Hepatocyte (in vitro differentiated cells): ENCODE measurements around the gene RETSAT. TPM values are rescaled to one million over a fixed set of nuclear protein-coding genes. Genes with fewer than 3 reads are reported as not detected.
"Not testable (repeated sequence)": the region's sequence is repeated elsewhere in the genome, so short reads cannot be mapped to it uniquely, and the experiment has no call there.

ENCODE experiments used
- DNase-seq: peaks from one replicate; pipeline ENCODE4 v3.0.0-alpha.2; 2016; ENCODE audit warnings: low spot score
- H2AFZ ChIP-seq: fragments of 200-600 bp; sonication (generic); 2 replicates; pipeline ENCODE4 v1.6.0; 2016; ENCODE audit warnings: antibody characterized with exemption, mild to moderate bottlenecking
- H3K27ac ChIP-seq: fragments of 200-600 bp; sonication (generic); 2 replicates; pipeline ENCODE4 v1.5.1; 2016; ENCODE audit warnings: mild to moderate bottlenecking
- H3K27me3 ChIP-seq: fragments of 200-600 bp; sonication (generic); 2 replicates; pipeline ENCODE4 v1.6.1; 2016
- H3K36me3 ChIP-seq: fragments of 200-600 bp; sonication (generic); replicated peaks from 2 replicates; pipeline ENCODE4 v1.5.1; 2016; ENCODE audit warnings: low read depth; ENCODE audit not compliant: insufficient read depth
- H3K4me1 ChIP-seq: fragments of 200-600 bp; sonication (generic); 2 replicates; pipeline ENCODE4 v1.5.1; 2016; ENCODE audit warnings: mild to moderate bottlenecking, moderate library complexity; ENCODE audit not compliant: insufficient read depth
- H3K4me2 ChIP-seq: fragments of 200-600 bp; sonication (generic); 2 replicates; pipeline ENCODE4 v1.6.0; 2016
- H3K4me3 ChIP-seq: fragments of 200-600 bp; sonication (generic); 2 replicates; pipeline ENCODE4 v1.5.1; 2016; ENCODE audit warnings: mild to moderate bottlenecking
- H3K79me2 ChIP-seq: fragments of 200-600 bp; sonication (generic); 2 replicates; pipeline ENCODE4 v1.6.0; 2017; ENCODE audit warnings: mild to moderate bottlenecking
- H3K9me2 ChIP-seq: fragments of 200-600 bp; sonication (generic); replicated peaks from 2 replicates; pipeline ENCODE4 v1.6.0; 2017; ENCODE audit warnings: mild to moderate bottlenecking; ENCODE audit not compliant: insufficient read depth
- H3K9me3 ChIP-seq: fragments of 200-600 bp; sonication (generic); 2 replicates; pipeline ENCODE4 v1.5.1; 2016; ENCODE audit warnings: low read depth, mild to moderate bottlenecking
- H4K20me1 ChIP-seq: fragments of 200-600 bp; sonication (generic); 2 replicates; pipeline ENCODE4 v1.6.0; 2016; ENCODE audit warnings: mild to moderate bottlenecking; ENCODE audit not compliant: insufficient read depth, poor library complexity, severe bottlenecking
- EZH2 ChIP-seq: fragments of 200-600 bp; sonication (generic); IDR thresholded peaks from 2 replicates; pipeline ENCODE4 v1.6.1; 2016; ENCODE audit warnings: antibody characterized with exemption, mild to moderate bottlenecking, borderline replicate concordance
- EZH2phosphoT487 ChIP-seq: fragments of 200-600 bp; sonication (generic); IDR thresholded peaks from one replicate; pipeline ENCODE4 v1.6.1; 2018; ENCODE audit warnings: antibody characterized with exemption, mild to moderate bottlenecking, low read depth, moderate library complexity; ENCODE audit not compliant: unreplicated experiment, severe bottlenecking
- WGBS: methylation state at CpG from one replicate; pipeline ENCODE4 v1.1.6; 2016; ENCODE audit warnings: low lambda C conversion rate; ENCODE audit errors: missing lambda C conversion rate; 5-methylcytosine and 5-hydroxymethylcytosine counted together
- polyA plus RNA-seq: library from polyadenylated mRNA; unstranded; fragments of >200 nt; fragmentation: Nextera tagmentation; extraction: Ambion mirVana; gene quantifications from 2 replicates; pipeline ENCODE4 v1.2.1, GENCODE V29; 2016
- total RNA-seq: library from RNA; depleted of rRNA; stranded (reverse); fragments of >200 nt; gene quantifications from 2 replicates; pipeline ENCODE4 v1.2.3, GENCODE V29; 2014
- TF ChIP-seq, protein P1 (sequence below): fragments of 200-600 bp; sonication (generic); IDR thresholded peaks from 2 replicates; pipeline ENCODE4 v1.5.1; 2016; ENCODE audit warnings: antibody characterized with exemption, mild to moderate bottlenecking; ENCODE audit not compliant: poor library complexity

Gene RETSAT
- total and polyA plus RNA-seq, 2 experiments from 2014 or later, result 24.7 to 58.5 TPM

DNA sequence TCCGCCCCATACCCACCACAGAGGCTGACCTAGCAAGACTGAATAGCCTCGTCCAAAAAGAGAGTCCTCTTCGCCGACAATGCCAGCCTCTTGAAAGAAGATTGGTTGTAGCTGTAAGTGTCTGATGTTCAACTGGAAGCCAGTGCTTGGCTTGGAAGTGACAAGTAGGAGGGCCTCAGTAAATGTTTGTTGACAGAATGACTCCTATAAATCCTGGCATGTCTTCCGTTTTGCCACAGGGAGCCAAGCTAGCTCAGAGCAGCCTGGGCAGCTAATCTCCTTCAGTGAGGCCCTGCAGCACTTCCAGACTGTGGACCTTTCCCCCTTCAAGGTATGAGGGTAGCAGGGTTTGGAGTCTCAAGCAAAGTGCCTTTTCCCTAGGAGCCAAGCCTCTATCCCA lies 15.2 kb upstream of the RETSAT start:
- peak; percentile 26 for DNase-seq
- no peaks in the 10 kb centered on the region for H3K36me3 ChIP-seq
- no peaks in the 10 kb centered on the region for H3K9me2 ChIP-seq
- H3K4me2 ChIP-seq, result no peak overlapping the region
- TF ChIP-seq EZH2, result no peak
- TF ChIP-seq, protein P1, sequence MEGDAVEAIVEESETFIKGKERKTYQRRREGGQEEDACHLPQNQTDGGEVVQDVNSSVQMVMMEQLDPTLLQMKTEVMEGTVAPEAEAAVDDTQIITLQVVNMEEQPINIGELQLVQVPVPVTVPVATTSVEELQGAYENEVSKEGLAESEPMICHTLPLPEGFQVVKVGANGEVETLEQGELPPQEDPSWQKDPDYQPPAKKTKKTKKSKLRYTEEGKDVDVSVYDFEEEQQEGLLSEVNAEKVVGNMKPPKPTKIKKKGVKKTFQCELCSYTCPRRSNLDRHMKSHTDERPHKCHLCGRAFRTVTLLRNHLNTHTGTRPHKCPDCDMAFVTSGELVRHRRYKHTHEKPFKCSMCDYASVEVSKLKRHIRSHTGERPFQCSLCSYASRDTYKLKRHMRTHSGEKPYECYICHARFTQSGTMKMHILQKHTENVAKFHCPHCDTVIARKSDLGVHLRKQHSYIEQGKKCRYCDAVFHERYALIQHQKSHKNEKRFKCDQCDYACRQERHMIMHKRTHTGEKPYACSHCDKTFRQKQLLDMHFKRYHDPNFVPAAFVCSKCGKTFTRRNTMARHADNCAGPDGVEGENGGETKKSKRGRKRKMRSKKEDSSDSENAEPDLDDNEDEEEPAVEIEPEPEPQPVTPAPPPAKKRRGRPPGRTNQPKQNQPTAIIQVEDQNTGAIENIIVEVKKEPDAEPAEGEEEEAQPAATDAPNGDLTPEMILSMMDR, result no peak
- TF ChIP-seq EZH2phosphoT487, result no peak
- H3K4me3 ChIP-seq, result no peak overlapping the region
- H2AFZ ChIP-seq, result no peak overlapping the region
- no peak overlapping the region for H3K27ac ChIP-seq
- no peaks in the 10 kb centered on the region for H3K27me3 ChIP-seq
- H3K9me3 ChIP-seq, result no peaks in the 10 kb centered on the region
- H3K4me1 ChIP-seq, result no peaks in the 10 kb centered on the region
- 81% methylated on average over 5 of the region's 5 CpGs for WGBS
- no peaks in the 10 kb centered on the region for H4K20me1 ChIP-seq
- no peaks in the 10 kb centered on the region for H3K79me2 ChIP-seq

DNA sequence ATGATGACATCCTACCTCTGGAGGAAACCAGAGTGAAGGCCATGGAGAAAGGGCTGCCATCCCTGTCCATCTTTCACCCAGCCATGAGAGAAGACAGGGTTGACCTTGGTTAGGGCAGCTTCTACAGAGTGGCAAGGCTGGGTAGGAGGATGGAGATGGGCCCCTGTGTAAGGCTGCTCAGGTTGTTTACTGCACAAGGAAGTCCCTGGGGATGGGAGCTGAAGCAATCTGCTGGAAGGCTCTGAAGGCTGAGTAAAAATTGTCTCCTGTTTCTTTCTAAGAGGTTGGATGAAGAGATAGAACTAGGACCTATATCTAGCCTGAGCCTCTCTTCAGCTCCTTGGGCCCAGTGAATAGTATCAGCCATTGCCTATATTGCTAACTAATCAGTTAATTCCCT lies 14.6 kb upstream of the RETSAT start:
- Histone ChIP-seq H3K27ac (no peak overlapping the region), H3K4me2 (no peak overlapping the region), H3K27me3 (no peaks in the 10 kb centered on the region), H3K79me2 (no peaks in the 10 kb centered on the region), H3K9me3 (no peaks in the 10 kb centered on the region), H3K4me1 (no peaks in the 10 kb centered on the region), H3K4me3 (no peak overlapping the region), H4K20me1 (no peaks in the 10 kb centered on the region), H3K9me2 (no peaks in the 10 kb centered on the region), H3K36me3 (no peaks in the 10 kb centered on the region), H2AFZ (no peak overlapping the region)
- TF ChIP-seq EZH2 (no peak), EZH2phosphoT487 (no peak)
- TF ChIP-seq, protein P1, result no peak
- DNase-seq, result no peak

- 83% methylated on average over 5 of the region's 5 CpGs for WGBS
- Histone ChIP-seq H3K36me3 (no peaks in the 10 kb centered on the region), H3K4me2 (no peak overlapping the region), H4K20me1 (no peaks in the 10 kb centered on the region), H3K9me2 (no peaks in the 10 kb centered on the region), H3K27ac (no peak overlapping the region), H2AFZ (no peak overlapping the region), H3K27me3 (no peaks in the 10 kb centered on the region), H3K4me1 (no peaks in the 10 kb centered on the region), H3K9me3 (no peaks in the 10 kb centered on the region), H3K79me2 (no peaks in the 10 kb centered on the region), H3K4me3 (no peak overlapping the region)
- no peak for DNase-seq
- TF ChIP-seq EZH2phosphoT487 (no peak), EZH2 (no peak)
- TF ChIP-seq, protein P1, result no peak
Measured at GRCh38 chr2:85367180-85367579, 12.9 kb upstream of the RETSAT start.

GRCh38 chr2:85362653-85363387 lies 8.5 kb upstream of the RETSAT start:
- 98% methylated on average over 5 of the region's 5 CpGs for WGBS
- not testable (repeated sequence) for H4K20me1 ChIP-seq, H3K27ac ChIP-seq, H2AFZ ChIP-seq, H3K4me2 ChIP-seq, H3K36me3 ChIP-seq, DNase-seq, H3K4me1 ChIP-seq, H3K9me2 ChIP-seq, H3K9me3 ChIP-seq, H3K4me3 ChIP-seq, H3K27me3 ChIP-seq, H3K79me2 ChIP-seq
